Omental fat pad (tissue), 4 donors: ENCODE measurements around the gene GRM8. TPM values are rescaled to one million over a fixed set of nuclear protein-coding genes. Genes with fewer than 3 reads are reported as not detected.

Experiments
- ATAC-seq: fragments of 150-250 bp; one replicate; pipeline ENCODE4 v1.9.1; 2016; ENCODE audit warnings: mild to moderate bottlenecking, moderate library complexity; ENCODE audit not compliant: low FRiP score
- DNase-seq: peaks from one replicate; pipeline ENCODE4 v3.0.0-alpha.2; 2019; ENCODE audit warnings: low spot score
- total RNA-seq, 4 donors: library from RNA; depleted of rRNA; stranded (reverse); fragments of >200 nt; gene quantifications; one replicate each; pipeline ENCODE4 v1.1.0, GENCODE V29; 2016
- TF ChIP-seq, protein P1 (sequence below), 3 donors: fragments of 450-650 bp; IDR thresholded peaks; one replicate each; pipeline ENCODE4 v1.5.1; 2016 to 2017; ENCODE audit warnings: antibody characterized with exemption in 3 of 3, mild to moderate bottlenecking in 3 of 3, moderate library complexity in 2 of 3

The GRM8 gene
- total RNA-seq, 4 donors from 2014 or later: not detected

DNA sequence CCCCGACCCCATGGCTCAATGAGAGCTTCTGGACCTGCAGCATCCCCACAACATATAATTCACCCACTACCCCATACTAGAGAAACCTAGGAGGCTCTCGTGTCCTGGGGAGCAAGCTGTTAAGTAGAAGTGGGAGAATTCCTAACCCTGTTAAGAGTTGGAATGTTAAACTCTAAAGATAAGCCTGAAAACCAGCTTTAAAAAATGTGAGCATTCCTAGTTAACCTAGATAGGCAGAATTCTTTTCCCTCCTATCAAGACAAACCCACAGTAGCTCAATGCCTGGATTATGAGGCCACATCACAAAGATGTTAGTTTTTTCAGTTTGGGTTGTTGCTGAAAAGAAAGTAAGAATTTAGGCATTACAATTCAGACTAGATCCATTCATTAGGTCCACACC, 42.9 kb downstream of the GRM8 start:
- no peak for ATAC-seq
- TF ChIP-seq, protein P1, sequence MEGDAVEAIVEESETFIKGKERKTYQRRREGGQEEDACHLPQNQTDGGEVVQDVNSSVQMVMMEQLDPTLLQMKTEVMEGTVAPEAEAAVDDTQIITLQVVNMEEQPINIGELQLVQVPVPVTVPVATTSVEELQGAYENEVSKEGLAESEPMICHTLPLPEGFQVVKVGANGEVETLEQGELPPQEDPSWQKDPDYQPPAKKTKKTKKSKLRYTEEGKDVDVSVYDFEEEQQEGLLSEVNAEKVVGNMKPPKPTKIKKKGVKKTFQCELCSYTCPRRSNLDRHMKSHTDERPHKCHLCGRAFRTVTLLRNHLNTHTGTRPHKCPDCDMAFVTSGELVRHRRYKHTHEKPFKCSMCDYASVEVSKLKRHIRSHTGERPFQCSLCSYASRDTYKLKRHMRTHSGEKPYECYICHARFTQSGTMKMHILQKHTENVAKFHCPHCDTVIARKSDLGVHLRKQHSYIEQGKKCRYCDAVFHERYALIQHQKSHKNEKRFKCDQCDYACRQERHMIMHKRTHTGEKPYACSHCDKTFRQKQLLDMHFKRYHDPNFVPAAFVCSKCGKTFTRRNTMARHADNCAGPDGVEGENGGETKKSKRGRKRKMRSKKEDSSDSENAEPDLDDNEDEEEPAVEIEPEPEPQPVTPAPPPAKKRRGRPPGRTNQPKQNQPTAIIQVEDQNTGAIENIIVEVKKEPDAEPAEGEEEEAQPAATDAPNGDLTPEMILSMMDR (IDR thresholded peaks at IDR 0.05): no peak
- no peak for DNase-seq

DNA sequence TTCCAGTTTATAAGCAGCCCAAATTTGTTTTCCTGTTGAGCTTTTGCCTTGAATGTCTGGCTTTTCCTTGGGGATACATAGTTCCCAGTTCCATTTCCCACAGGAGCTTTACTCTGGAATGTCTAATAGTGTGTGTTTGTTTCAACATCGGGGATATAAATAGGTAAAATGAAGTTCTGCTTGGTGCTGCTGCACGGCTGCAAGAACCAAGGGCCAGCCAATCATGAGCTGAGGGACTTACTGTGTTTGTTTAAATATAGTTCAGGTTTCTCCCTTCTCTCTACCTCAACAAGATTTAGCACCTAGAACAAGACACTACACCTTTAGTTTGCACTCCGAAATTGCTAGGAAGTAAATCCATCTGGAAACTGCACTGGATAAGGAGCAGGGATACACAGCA, 43.9 kb downstream of the GRM8 start:
- TF ChIP-seq, protein P1 (IDR thresholded peaks at IDR 0.05): no peak
- ATAC-seq (no peak), DNase-seq (no peak)

GRCh38 chr7:127208351-127208750, 44.4 kb downstream of the GRM8 start:
- ATAC-seq: no peak
- no peak for DNase-seq
- TF ChIP-seq, protein P1 (IDR thresholded peaks at IDR 0.05): no peak

- TF ChIP-seq, protein P1 (IDR thresholded peaks at IDR 0.05): no peak
- ATAC-seq (no peak), DNase-seq (no peak)
Observed at GRCh38 chr7:127207806-127208205, 44.9 kb downstream of the GRM8 start.

DNA sequence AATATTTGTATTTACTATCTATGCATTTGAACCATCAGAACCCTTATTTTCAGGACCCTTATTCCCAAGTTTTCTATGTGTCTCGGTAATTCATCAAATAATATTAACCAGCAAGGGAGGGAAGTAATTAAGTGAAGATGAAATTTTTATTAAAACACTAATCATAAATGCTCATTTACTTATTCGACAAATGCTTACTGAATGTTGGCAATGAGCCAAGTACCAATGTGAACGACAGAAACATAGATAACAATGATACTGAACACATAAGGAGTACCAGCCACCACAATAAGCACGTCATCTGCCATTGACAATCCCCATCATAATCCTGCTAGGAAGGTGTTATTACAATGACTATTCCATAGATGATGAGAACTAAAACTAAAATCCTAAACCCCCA, 45.5 kb downstream of the GRM8 start:
- TF ChIP-seq, protein P1 (IDR thresholded peaks at IDR 0.05): no peak
- no peak for DNase-seq
- no peak for ATAC-seq

DNA sequence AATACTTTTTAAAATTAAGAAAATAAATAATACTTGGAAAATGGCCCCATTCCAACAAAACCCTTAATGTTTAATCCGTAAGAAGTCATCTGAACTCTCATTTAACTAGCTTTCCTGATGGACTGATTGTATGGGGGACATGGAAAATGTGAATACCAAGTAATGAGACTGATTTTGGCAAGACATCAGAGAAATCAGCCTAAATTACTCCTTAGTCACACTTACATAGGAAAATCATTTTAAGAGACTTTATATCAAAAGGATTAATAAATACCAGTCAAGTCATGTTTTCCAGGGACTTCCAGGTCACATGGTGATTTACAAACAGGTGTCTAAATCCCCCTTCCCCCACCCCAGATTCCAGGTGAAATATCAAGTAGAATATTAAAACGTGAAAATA, 58.2 kb downstream of the GRM8 start:
- TF ChIP-seq, protein P1 (IDR thresholded peaks at IDR 0.05): no peak
- ATAC-seq (no peak), DNase-seq (no peak)

DNA sequence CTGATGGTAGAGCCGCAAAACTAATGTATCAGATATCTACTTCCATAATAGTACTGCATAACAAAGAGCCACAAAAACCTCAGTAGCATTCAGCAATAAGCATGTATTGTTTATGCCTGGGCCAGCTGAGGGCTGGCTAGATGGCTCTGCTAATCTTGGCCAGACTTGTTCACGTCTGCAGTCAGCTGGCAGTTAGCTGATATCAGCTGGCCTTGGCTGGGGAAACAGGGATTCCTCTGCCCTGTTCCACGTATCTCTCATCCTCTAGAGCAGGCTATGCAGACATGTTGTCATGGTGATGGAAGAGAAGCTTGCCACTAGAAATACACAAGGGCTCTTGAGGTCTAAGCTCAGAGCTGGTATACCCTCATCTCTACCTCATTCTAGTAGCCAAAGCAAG, 62.9 kb downstream of the GRM8 start:
- TF ChIP-seq, protein P1 (IDR thresholded peaks at IDR 0.05): no peak
- DNase-seq: no peak
- no peak for ATAC-seq
